SU-DHL-6 (cell line): Measurements from ENCODE around the gene CENPC.

ENCODE experiments used
- CTCF ChIP-seq: fragments of 200-600 bp; sonication (generic); IDR thresholded peaks from one replicate; pipeline ENCODE4 v1.5.1; 2017; ENCODE audit warnings: antibody characterized with exemption, mild to moderate bottlenecking, low read length, moderate library complexity; ENCODE audit not compliant: insufficient read depth, poor library complexity, severe bottlenecking
- EZH2phosphoT487 ChIP-seq: fragments of 200-600 bp; sonication (generic), shearing (Covaris generic); conservative IDR thresholded peaks from 2 replicates; pipeline ENCODE4 v1.6.1; 2018; ENCODE audit warnings: mild to moderate bottlenecking, antibody characterized with exemption, low read length, moderate library complexity, mixed read lengths

- TF ChIP-seq CTCF (no peak), EZH2phosphoT487 (no peak)
Measured at GRCh38 chr4:67566335-67566734, 21.0 kb upstream of the CENPC start.
